HG03066 (cell line): ENCODE measurements around the gene S100A12.

ENCODE experiments used
- ATAC-seq: cut with Tn5 transposase; IDR thresholded peaks from one replicate; pipeline ENCODE4 v1.9.1; 2021; ENCODE audit warnings: low read depth; ENCODE audit not compliant: unreplicated experiment

Gene S100A12

GRCh38 chr1:153397051-153397923, 21.9 kb upstream of the S100A12 start:
- ATAC-seq, result no peak

GRCh38 chr1:153396461-153396860, 21.0 kb upstream of the S100A12 start:
- ATAC-seq, result no peak

DNA sequence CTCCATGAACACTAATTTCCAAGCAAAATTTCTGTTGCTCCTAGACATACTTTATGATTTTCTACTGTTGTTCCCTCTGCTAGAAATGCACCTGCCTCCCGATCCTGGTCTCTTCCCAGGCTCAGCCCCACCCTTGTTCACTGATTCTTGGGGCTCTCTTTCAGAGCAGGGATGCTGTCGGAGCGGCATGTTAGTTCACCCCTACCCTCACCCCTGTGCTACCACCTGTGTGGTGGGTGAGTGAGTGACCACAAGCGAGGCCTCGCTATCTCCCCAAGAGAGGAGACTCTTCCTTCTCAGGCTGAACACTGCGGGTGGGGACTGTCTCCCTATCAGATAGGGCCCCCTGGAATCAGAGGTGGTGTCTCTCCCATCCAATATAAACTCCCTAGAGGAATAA, 20.4 kb upstream of the S100A12 start:
- ATAC-seq, result no peak

DNA sequence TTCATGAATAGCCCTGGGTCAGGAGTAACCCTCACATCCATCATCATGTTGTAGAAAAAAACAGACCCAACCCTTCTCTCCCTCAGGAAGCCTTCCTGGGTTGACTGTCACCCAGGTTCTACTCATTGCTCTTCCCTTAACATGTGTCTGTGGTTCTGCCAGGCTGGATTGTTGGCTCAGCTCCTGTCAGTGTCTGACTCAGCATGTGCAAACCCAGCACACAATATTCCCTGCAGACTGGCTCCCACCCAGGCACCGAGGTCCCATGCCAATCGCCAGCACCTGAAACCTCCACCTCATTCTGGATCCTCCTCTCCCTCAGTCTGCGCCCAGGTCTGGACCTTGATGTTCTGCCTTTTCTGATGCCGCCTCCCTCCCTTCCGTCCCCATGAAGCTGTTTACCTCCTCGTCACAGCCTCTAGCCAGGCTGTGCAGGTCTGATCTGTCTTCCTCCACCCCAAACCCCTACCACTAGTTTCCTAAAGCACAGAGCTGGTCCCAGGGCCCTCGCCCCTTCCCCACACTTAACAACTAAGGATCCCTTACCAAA, 19.8 kb upstream of the S100A12 start:
- ATAC-seq, result no peak

DNA sequence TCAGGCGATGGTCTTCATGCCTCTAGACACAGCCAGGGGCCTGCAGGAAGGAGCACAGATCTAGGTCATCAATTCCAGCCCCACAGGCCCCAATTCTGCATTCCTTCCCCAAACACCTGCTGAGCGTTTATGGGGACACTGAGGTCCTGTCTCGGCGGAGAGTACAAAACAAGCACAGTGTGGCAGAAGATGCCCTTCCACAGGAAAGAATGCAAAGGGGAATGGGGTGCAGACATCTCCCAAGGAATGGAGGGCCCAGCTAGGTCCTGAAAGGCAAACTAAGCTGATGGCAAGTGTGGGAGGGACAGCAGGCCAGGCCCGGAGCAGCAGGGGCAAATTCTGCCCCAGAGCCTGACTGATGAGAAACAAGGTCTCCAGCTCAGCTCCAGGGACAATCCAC, 19.0 kb upstream of the S100A12 start:
- no peak for ATAC-seq

- no peak for ATAC-seq
Observed at GRCh38 chr1:153393926-153394325, 18.5 kb upstream of the S100A12 start.

GRCh38 chr1:153392822-153393221, 17.4 kb upstream of the S100A12 start:
- no peak for ATAC-seq

DNA sequence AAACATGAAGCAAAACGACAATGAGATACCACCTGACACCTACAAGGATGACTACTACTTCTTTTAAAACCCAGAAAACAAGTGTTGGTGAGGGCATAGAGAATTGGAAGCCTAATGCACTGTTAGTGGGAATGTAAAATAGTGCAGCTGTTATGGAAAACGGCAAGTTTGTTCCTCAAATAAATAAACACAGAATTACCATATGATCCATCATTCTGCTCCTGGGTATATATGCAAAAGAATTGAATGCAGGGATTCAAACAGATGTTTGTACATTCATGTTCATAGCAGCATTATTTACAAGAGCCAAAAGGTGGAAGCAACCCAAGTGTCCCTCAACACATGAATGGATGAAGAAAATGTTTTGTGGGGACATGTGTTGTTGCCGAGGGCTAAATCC, 16.8 kb upstream of the S100A12 start:
- no peak for ATAC-seq

GRCh38 chr1:153390938-153391710, 15.7 kb upstream of the S100A12 start, which contains the start of gene S100A8:
S100A8 (minus strand) TSS chr1:153391073; CDS start chr1:153390535, 538 bp downstream.
- no peak for ATAC-seq

- no peak for ATAC-seq
Observed at GRCh38 chr1:153389973-153390879, 14.8 kb upstream of the S100A12 start.

DNA sequence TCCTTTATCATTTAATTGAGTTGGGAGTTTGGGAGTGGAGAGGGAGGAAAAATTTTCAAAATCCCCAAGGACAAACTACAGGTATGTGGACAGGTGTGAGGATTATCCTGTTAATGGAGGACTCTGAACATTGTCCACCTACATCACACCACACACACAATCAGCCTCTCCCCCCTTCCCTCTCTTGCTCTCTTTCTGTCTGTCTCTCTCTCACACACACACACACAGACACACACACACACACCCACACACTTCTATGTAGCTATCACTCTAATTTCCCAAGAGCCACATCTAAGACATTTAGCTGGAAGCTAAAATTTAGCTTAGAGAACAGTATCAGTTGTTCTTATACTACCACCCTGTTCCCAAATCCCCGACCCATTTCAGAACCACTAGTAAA, 14.0 kb upstream of the S100A12 start:
- no peak for ATAC-seq

GRCh38 chr1:153387785-153388184, 12.4 kb upstream of the S100A12 start:
- no peak for ATAC-seq

GRCh38 chr1:153387001-153387400, 11.6 kb upstream of the S100A12 start:
- no peak for ATAC-seq

GRCh38 chr1:153386500-153386901, 11.1 kb upstream of the S100A12 start:
- no peak for ATAC-seq

- ATAC-seq, result no peak
Observed at GRCh38 chr1:153384958-153385580, 9.6 kb upstream of the S100A12 start.

- ATAC-seq, result no peak
Observed at GRCh38 chr1:153380711-153381110, 5.3 kb upstream of the S100A12 start.

GRCh38 chr1:153379591-153379990, 4.2 kb upstream of the S100A12 start:
- no peak for ATAC-seq

DNA sequence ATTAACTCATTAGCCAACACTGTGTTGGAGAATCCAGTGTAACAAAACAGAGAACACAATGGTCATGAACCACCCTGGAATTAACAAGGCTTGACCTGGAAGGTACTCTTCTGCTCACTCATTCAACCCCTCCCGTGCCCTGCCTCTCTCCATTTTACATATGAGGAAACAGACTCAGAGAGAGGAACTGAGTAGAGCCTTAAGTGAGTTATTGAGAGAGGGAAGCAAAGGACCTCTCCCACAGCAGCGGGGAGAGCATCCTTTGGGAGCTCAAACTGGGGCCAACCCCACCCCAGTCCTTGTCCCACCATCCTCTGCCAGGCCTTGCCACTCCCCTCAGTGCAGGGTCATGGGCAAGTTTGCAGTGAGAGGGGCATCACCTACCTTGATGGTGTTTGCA, 1.4 kb downstream of the S100A12 start:
- no peak for ATAC-seq

GRCh38 chr1:153372571-153372970, 2.9 kb downstream of the S100A12 start:
- no peak for ATAC-seq

DNA sequence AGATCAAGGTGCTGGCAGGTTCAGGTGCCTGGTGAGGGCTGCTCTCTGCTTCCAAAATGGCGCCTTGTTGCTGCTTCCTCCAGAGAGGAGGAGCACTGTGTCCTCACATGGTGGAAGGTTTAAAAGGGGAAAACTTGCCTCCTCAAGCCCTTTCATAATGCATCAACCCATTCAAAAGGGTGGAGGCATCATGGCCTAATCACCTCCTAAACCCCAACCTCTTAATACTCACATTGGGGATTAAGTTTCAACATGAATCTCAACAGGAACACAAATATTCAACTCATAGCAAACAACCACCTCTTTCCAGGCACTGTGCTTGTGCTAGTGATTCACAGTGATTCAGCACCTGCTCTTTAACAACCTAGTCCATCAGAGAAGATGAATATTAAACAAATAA, 4.2 kb downstream of the S100A12 start:
- ATAC-seq, result no peak
